ENCODE results near the gene TRIM66. TPM values are rescaled to one million over a fixed set of nuclear protein-coding genes. Genes with fewer than 3 reads are reported as not detected.

The TRIM66 gene
- total and polyA plus RNA-seq, 10 of the 15 experiments (the other 5 are each of a cell fraction or from before 2014, with no cell fraction given), result 1.7 to 14.5 (median 7.4) TPM

- no peak for TF ChIP-seq CUX1 (IDR thresholded peaks at IDR 0.05; ENCODE audit: insufficient replicate concordance, low read depth, low read length)
- no peak for TF ChIP-seq CHD1 (IDR thresholded peaks at IDR 0.05; ENCODE audit: low read depth, low read length)
- TF ChIP-seq DPF2 (IDR thresholded peaks at IDR 0.05), result no peak
- TF ChIP-seq SIN3A (IDR thresholded peaks at IDR 0.05; ENCODE audit: low read depth, low read length), result no peak
Observed at GRCh38 chr11:8701891-8702597, 19.6 kb upstream of the TRIM66 start (continued).

DNA sequence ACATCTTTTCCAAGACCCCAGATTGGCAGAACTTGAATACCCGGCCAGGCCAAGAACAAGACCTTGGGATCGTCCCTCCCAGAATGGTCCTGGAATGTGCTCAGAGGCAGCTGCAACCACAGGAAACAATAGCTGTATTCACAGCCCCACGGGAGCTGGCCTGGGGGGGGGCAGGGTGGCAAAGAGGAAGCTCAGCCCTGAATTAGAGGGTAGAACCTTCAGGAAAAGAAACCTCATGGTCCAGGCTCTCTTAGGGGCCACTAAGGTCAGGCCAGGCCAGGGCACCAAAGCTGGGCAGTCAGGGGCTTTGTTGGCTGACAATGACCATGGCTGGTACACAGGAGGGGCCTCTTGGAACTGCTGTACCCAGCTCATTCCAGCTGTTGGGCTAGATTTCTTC lies 17.4 kb upstream of the TRIM66 start:
- H3K4me2 ChIP-seq (ENCODE audit: control insufficient read depth, insufficient read depth), result no peak overlapping the region
- H4K20me1 ChIP-seq (ENCODE audit: control insufficient read depth, insufficient read depth), result no peaks in the 10 kb centered on the region
- H3K27me3 ChIP-seq (replicated peaks in 1 of 2; ENCODE audit: control insufficient read depth in 2 of 2, insufficient read depth in 2 of 2, low read length in 1 of 2), result no peaks in the 10 kb centered on the region
- H3K4me1 ChIP-seq (ENCODE audit: control insufficient read depth, insufficient read depth, low read length), result no peaks in the 10 kb centered on the region
- H2AFZ ChIP-seq (ENCODE audit: control insufficient read depth, low read depth, low read length), result no peak overlapping the region
- no peaks in the 10 kb centered on the region for H3K9me3 ChIP-seq (replicated peaks; ENCODE audit: control insufficient read depth, insufficient read depth, low read length)
- ATAC-seq (peak; percentile 20; the same call in 2 of the 3 replicates), DNase-seq (ENCODE audit: low read depth, low spot score) (no peak), FAIRE-seq (no peak)
- BruUV-seq (replicated peaks), result no TSS peak
- SMC1A ChIA-PET (ENCODE audit: uncharacterized antibody, unreplicated experiment), result interaction anchor here (1.3 kb wide), 1 partner anchor 114 kb away, joined by 3 read pairs; no protein-coding TSS in a partner anchor
- intact Hi-C loops (cut with micrococcal nuclease; ENCODE audit: unreplicated experiment) (no loop called here), in situ Hi-C loops (cut with MboI) (no loop called here)
- H3K4me3 ChIP-seq, result no peak overlapping the region
- no peak overlapping the region for H3K9ac ChIP-seq (ENCODE audit: control insufficient read depth, insufficient read depth, low read length)
- no peak overlapping the region for H3K27ac ChIP-seq (ENCODE audit: control insufficient read depth, insufficient read depth)
- CTCF ChIA-PET, result interaction anchor here (0.7 kb wide), 1 partner anchor 9 kb away, joined by 4 read pairs; no protein-coding TSS in a partner anchor
- whole genome bisulfite sequencing (ENCODE audit: insufficient coverage, insufficient replicate concordance, low lambda C conversion rate, missing lambda C conversion rate), result 3% methylated on average over 3 of the region's 3 CpGs
- POLR2A ChIA-PET, result interaction anchor here (1.1 kb wide), 1 partner anchor 11 kb away, joined by 3 read pairs; no protein-coding TSS in a partner anchor
- H3K79me2 ChIP-seq (ENCODE audit: control insufficient read depth, insufficient read depth, low read length), result no peaks in the 10 kb centered on the region; the same call in 1 of the 2 replicates
- RAD21 ChIA-PET (ENCODE audit: unreplicated experiment), result no interaction called here
- no peaks in the 10 kb centered on the region; a peak in 1 of 4 replicates for H3K36me3 ChIP-seq (ENCODE audit: control insufficient read depth in 2 of 2, insufficient read depth in 2 of 2, low read length in 1 of 2)
- TF ChIP-seq CUX1 (IDR thresholded peaks at IDR 0.05; ENCODE audit: insufficient replicate concordance, low read depth, low read length) (no peak), MTA2 (IDR thresholded peaks at IDR 0.05; ENCODE audit: low read depth) (no peak)
- TF ChIP-seq, protein P1, sequence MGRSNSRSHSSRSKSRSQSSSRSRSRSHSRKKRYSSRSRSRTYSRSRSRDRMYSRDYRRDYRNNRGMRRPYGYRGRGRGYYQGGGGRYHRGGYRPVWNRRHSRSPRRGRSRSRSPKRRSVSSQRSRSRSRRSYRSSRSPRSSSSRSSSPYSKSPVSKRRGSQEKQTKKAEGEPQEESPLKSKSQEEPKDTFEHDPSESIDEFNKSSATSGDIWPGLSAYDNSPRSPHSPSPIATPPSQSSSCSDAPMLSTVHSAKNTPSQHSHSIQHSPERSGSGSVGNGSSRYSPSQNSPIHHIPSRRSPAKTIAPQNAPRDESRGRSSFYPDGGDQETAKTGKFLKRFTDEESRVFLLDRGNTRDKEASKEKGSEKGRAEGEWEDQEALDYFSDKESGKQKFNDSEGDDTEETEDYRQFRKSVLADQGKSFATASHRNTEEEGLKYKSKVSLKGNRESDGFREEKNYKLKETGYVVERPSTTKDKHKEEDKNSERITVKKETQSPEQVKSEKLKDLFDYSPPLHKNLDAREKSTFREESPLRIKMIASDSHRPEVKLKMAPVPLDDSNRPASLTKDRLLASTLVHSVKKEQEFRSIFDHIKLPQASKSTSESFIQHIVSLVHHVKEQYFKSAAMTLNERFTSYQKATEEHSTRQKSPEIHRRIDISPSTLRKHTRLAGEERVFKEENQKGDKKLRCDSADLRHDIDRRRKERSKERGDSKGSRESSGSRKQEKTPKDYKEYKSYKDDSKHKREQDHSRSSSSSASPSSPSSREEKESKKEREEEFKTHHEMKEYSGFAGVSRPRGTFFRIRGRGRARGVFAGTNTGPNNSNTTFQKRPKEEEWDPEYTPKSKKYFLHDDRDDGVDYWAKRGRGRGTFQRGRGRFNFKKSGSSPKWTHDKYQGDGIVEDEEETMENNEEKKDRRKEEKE (IDR thresholded peaks at IDR 0.05), result no peak

All from GM12878 (cell line).